ENCODE measurements around the gene CNOT4. TPM values are rescaled to one million over a fixed set of nuclear protein-coding genes. Genes with fewer than 3 reads are reported as not detected.
"Not testable (repeated sequence)": the region's sequence is repeated elsewhere in the genome, so short reads cannot be mapped to it uniquely, and the experiment has no call there.

CNOT4 gene
- total RNA-seq, 2 experiments from 2014 or later = 17.7 to 22.6 TPM

DNA sequence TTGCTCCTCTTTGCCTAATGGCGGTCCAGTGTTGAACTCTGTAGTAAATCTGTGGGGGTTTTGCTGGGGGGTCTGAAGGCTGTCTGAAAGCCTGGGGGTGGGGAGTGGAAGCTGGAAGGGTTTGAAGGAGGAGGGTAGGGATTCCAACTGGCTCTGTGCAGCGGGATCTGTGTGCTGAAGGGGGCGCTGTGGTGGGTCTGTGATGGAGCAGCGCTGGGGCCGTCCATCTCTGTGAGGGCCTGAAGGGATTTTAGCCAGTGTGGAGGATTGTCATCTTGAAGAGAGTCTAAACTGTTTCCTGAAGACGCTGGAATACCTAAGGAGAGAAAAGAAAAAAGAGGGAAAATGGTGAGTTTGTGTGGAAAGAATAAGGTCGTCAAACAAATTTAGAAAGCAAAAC is 147.0 kb downstream of the CNOT4 start:
- intact Hi-C loops (cut with DNase I, micrococcal nuclease) = no loop called here
- ChIA-PET POLR2A (no interaction called here), CTCF (interaction anchor here (1.0 to 1.3 kb wide), 2 partner anchors 32 to 84 kb away, joined by 3 to 4 read pairs; no protein-coding TSS in a partner anchor)
- DNase-seq (no peak), ATAC-seq (no peak)
- Mint-ChIP-seq H3K4me1 (no peaks in the 10 kb centered on the region), H3K27ac (no peak overlapping the region), H3K4me3 (no peak overlapping the region), H3K9me3 (ENCODE audit: low read depth) (no peaks in the 10 kb centered on the region), H3K27me3 (no peaks in the 10 kb centered on the region), H3K36me3 (ENCODE audit: low read depth) (peaks cover 21% of the 10 kb centered on the region)

DNA sequence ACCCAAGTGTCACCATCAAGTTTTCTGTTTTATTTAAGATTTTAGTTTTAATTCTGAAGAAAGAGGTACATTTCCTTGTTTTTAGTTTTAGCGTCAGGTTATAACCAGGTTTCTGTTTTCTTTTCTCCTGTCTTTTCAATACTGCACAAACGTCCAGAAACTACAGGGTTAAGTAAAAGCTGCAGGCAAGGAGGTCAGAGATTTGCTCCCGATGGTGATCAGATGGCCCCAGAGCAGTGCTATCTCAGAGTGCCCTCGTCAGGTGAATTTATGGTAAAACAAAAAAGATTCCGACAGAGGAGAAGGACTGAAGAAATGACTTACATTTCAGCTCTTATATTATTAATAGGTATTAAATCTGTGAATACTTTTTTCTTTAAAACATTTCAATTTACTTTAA is 148.1 kb downstream of the CNOT4 start:
- DNase-seq (no peak), ATAC-seq (no peak)
- Mint-ChIP-seq H3K27me3 (no peaks in the 10 kb centered on the region), H3K36me3 (ENCODE audit: low read depth) (peaks cover 21% of the 10 kb centered on the region), H3K4me3 (no peak overlapping the region), H3K9me3 (ENCODE audit: low read depth) (no peaks in the 10 kb centered on the region), H3K27ac (no peak overlapping the region), H3K4me1 (no peaks in the 10 kb centered on the region)
- ChIA-PET CTCF (interaction anchor here (1.0 kb wide), 1 partner anchor 81 kb away, joined by 3 read pairs; no protein-coding TSS in a partner anchor), POLR2A (no interaction called here)
- intact Hi-C loops (cut with DNase I, micrococcal nuclease) = no loop called here

DNA sequence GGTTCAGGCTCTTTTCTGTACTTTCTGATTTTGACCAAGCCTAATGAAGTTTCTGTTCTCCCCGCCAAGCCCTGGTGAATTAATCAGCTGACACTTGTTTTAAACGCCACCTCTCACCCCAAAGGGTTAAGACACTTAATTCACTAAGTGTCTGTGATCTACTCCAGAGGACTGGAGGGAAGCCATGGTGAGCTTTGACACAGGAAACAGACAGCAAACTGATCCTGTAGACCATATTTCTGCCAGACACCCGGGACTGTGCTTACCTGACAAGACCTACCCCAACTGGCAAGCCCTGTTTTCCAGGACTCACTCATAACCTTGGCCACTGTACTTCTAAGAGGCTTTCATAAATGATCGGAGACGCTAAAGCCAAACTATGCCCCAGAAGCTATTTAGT is 150.3 kb downstream of the CNOT4 start:
- ATAC-seq = no peak
- POLR2A ChIA-PET = no interaction called here
- H3K27me3 Mint-ChIP-seq = no peaks in the 10 kb centered on the region
- CTCF ChIA-PET = no interaction called here
- peaks cover 21% of the 10 kb centered on the region for H3K36me3 Mint-ChIP-seq (ENCODE audit: low read depth)
- H3K4me3 Mint-ChIP-seq = no peak overlapping the region
- no peaks in the 10 kb centered on the region for H3K9me3 Mint-ChIP-seq (ENCODE audit: low read depth)
- intact Hi-C loops (cut with DNase I, micrococcal nuclease) = no loop called here
- DNase-seq = no peak
- no peak overlapping the region for H3K27ac Mint-ChIP-seq
- H3K4me1 Mint-ChIP-seq = no peaks in the 10 kb centered on the region

DNA sequence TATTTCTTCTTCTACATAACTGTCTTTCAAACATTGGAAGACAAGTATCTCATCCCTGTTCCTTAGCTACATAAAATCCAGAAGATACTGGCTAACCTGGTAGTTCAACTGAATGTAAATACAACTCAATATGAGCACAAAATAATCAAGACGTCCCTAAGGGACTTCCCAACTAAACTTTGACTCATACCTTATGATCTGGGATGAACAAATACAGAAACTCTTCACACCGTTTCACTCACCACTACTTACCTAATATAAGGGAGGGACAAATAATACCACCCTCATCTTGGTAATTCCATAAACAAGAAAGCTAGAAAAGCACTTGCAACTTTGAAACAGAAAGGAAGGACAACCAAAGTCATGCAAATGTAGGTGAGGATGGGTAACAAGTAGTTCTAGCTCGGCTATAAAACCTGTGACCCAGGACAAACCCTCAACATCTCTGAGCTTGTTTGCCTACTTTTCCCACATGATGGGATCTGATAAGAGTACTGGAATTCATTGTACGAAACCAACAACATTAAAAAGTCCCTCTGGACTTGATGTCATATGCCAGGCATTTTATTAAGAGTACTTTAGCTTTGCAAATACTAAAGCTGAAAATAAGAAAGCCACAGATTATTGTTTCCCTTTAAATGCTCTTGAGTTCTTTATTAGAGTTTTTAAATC is 154.4 kb downstream of the CNOT4 start:
- POLR2A ChIA-PET = no interaction called here

DNA sequence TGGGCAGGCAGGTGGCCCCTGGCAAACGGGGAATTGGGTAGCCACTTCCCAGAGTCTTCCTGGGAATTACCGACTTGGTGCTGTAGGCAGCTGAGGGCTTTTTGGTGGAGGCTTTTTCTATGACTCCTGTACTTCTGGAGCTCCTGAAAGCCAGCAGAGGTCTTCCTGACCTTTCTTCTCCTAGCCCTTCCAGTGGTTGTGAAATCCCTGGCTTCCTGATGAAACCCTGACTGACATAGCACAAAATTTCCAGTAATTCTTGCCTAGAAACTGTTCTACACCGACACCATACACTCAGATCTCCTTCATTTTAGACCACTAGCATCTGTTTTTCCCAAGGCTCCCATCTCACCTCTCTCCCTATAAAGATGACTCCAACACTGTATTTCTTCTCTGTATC is 156.1 kb downstream of the CNOT4 start:
- ChIA-PET CTCF (interaction anchor here (0.7 to 1.9 kb wide), 4 partner anchors 18 to 114 kb away, joined by 3 to 6 read pairs (median 4); no protein-coding TSS in a partner anchor), POLR2A (no interaction called here)
- Mint-ChIP-seq H3K4me3 (no peak overlapping the region), H3K36me3 (ENCODE audit: low read depth) (no peaks in the 10 kb centered on the region), H3K4me1 (no peaks in the 10 kb centered on the region), H3K27ac (no peak overlapping the region), H3K27me3 (peaks cover 2% of the 10 kb centered on the region), H3K9me3 (ENCODE audit: low read depth) (no peaks in the 10 kb centered on the region)
- ATAC-seq (no peak), DNase-seq (no peak)
- intact Hi-C loops (cut with DNase I, micrococcal nuclease) = no loop called here

More for the DNA sequence above, 154.4 kb downstream of the CNOT4 start:
- no peak overlapping the region for H3K27ac Mint-ChIP-seq
- H3K9me3 Mint-ChIP-seq (ENCODE audit: low read depth) = no peaks in the 10 kb centered on the region
- intact Hi-C loops (cut with DNase I, micrococcal nuclease) = no loop called here
- no peak for ATAC-seq
- H3K36me3 Mint-ChIP-seq (ENCODE audit: low read depth) = no peaks in the 10 kb centered on the region
- DNase-seq = no peak
- no peaks in the 10 kb centered on the region for H3K4me1 Mint-ChIP-seq
- H3K4me3 Mint-ChIP-seq = no peak overlapping the region
- CTCF ChIA-PET = interaction anchor here (0.8 to 1.6 kb wide), 4 partner anchors 14 to 80 kb away, joined by 4 to 7 read pairs (median 4); no protein-coding TSS in a partner anchor
- peaks cover 2% of the 10 kb centered on the region for H3K27me3 Mint-ChIP-seq

DNA sequence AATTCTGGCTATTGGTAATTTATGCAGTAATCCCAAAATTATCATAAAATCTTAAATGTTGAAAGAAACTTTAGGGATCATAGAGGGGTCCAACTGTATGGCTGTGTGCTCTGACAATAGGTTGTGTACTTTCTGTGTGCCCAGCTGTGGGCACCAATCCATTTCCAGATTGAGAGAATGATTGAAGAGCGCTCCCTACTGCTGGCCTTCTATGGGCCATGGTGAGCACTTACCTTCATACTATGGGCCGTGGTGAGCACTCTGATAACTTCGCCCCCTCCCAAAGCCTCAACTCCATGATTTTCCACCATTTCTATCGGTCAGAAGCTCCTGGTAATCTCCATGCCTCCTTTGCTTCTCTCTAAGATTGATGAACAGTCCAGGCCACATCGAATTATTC is 157.6 kb downstream of the CNOT4 start:
- Mint-ChIP-seq H3K27me3 (peaks cover 2% of the 10 kb centered on the region), H3K4me1 (no peaks in the 10 kb centered on the region), H3K27ac (no peak overlapping the region), H3K4me3 (no peak overlapping the region), H3K36me3 (ENCODE audit: low read depth) (no peaks in the 10 kb centered on the region), H3K9me3 (ENCODE audit: low read depth) (no peaks in the 10 kb centered on the region)
- POLR2A ChIA-PET = no interaction called here
- ATAC-seq = no peak
- CTCF ChIA-PET = interaction anchor here (1.9 kb wide), 1 partner anchor 71 kb away, joined by 6 read pairs; no protein-coding TSS in a partner anchor
- no peak for DNase-seq
- intact Hi-C loops (cut with DNase I, micrococcal nuclease) = no loop called here

DNA sequence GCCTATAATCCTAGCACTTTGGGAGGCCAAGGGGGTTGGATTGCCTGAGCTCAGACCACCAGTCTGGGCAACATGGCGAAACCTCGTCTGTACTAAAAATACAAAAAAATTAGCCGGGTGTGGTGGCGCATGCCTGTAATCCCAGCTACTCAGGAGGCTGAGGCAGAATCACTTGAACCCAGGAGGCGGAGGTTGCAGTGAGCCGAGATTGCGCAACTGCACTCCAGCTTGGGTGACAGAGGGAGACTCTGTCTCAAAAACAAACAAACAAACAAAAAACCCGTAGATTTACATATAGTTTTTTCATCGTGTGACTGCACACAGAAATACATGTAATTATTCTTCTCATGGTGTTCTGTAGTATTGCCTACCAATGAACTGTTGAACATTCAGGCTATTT is 158.8 kb downstream of the CNOT4 start:
- H3K9me3 Mint-ChIP-seq (ENCODE audit: low read depth); intact Hi-C loops (cut with DNase I, micrococcal nuclease); H3K36me3 Mint-ChIP-seq (ENCODE audit: low read depth); ATAC-seq; POLR2A ChIA-PET; H3K4me3 Mint-ChIP-seq; H3K4me1 Mint-ChIP-seq; H3K27me3 Mint-ChIP-seq; CTCF ChIA-PET; DNase-seq; H3K27ac Mint-ChIP-seq: not testable (repeated sequence)

DNA sequence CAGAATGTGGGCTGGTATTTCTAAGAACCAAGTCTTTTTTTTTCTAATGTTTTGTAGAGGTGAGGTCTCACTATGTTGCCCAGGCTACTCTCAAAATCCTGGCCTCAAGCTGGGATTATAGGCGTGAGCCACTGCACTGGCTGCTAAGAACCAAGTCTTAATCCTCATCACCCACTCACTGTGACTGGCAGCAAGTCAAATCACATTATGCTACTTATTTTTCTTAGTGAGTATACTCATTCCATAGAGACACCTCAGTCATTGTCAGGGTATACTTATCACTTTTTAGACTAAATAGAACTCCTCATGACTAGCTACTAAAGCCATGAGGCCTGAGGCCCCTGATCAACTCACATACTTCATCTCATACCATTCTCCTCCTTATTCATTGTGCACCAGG is 160.2 kb downstream of the CNOT4 start:
- Mint-ChIP-seq H3K9me3 (ENCODE audit: low read depth) (no peaks in the 10 kb centered on the region), H3K27me3 (peaks cover 2% of the 10 kb centered on the region), H3K4me3 (no peak overlapping the region), H3K36me3 (ENCODE audit: low read depth) (no peaks in the 10 kb centered on the region), H3K27ac (no peak overlapping the region), H3K4me1 (no peaks in the 10 kb centered on the region)
- POLR2A ChIA-PET = no interaction called here
- ATAC-seq (no peak), DNase-seq (no peak)
- intact Hi-C loops (cut with DNase I, micrococcal nuclease) = no loop called here
- CTCF ChIA-PET = interaction anchor here (0.6 to 1.1 kb wide), 2 partner anchors 8 to 69 kb away, joined by 3 to 8 read pairs; no protein-coding TSS in a partner anchor

DNA sequence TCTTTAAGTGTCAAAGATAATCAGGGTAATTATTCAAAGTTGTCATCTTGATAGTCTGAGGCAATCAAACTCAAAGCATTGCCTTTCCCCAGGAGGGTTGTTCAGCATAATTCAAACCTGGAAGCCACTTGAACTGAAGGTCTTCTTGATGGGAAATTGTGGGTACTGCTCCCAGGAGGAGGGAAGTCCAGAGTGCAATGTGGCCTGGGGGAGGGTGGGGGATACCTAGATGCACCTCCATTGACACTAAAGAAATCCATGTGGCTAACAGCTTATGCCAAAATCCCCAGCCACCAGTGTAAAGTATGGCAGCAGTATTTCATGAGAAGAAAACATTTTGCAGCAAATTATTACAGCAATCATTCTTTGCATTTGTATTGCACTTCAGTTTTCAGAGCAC is 161.4 kb downstream of the CNOT4 start:
- no peak overlapping the region for H3K27ac Mint-ChIP-seq
- no peaks in the 10 kb centered on the region for H3K9me3 Mint-ChIP-seq (ENCODE audit: low read depth)
- H3K4me3 Mint-ChIP-seq = no peak overlapping the region
- DNase-seq (no peak), ATAC-seq (no peak)
- H3K36me3 Mint-ChIP-seq (ENCODE audit: low read depth) = no peaks in the 10 kb centered on the region
- CTCF ChIA-PET = interaction anchor here (0.6 kb wide), 2 partner anchors 136 to 171 kb away, joined by 3 read pairs; no protein-coding TSS in a partner anchor
- H3K4me1 Mint-ChIP-seq = no peaks in the 10 kb centered on the region
- intact Hi-C loops (cut with DNase I, micrococcal nuclease) = no loop called here
- POLR2A ChIA-PET = no interaction called here
- no peaks in the 10 kb centered on the region for H3K27me3 Mint-ChIP-seq

DNA sequence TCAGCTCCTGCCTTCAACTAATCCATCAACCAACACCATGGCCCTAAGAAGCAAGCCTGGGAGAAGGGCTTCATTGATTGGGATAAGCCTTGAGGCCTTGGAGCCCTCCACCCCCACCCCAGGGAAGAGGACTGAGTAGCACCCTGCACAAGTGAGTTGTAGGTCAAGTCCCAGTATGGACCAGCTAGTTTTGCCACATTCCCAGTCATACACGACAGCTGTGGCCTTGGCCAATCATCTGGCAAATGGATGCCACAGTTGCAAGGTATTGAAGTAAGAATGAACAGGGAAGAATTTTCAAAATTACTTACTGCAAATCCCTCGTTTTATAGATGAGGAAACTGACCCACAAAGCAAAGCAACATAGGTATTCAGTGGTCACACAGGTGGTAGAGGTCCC is 166.5 kb downstream of the CNOT4 start:
- no peaks in the 10 kb centered on the region for H3K4me1 Mint-ChIP-seq
- no peak for DNase-seq
- CTCF ChIA-PET = interaction anchor here (3.7 kb wide), 1 partner anchor 68 kb away, joined by 15 read pairs; no protein-coding TSS in a partner anchor
- no peak overlapping the region for H3K4me3 Mint-ChIP-seq
- POLR2A ChIA-PET = no interaction called here
- H3K27ac Mint-ChIP-seq = no peak overlapping the region
- no peaks in the 10 kb centered on the region for H3K36me3 Mint-ChIP-seq (ENCODE audit: low read depth)
- no peaks in the 10 kb centered on the region for H3K27me3 Mint-ChIP-seq
- intact Hi-C loops (cut with DNase I, micrococcal nuclease) = no loop called here
- no peaks in the 10 kb centered on the region for H3K9me3 Mint-ChIP-seq (ENCODE audit: low read depth)
- no peak for ATAC-seq

DNA sequence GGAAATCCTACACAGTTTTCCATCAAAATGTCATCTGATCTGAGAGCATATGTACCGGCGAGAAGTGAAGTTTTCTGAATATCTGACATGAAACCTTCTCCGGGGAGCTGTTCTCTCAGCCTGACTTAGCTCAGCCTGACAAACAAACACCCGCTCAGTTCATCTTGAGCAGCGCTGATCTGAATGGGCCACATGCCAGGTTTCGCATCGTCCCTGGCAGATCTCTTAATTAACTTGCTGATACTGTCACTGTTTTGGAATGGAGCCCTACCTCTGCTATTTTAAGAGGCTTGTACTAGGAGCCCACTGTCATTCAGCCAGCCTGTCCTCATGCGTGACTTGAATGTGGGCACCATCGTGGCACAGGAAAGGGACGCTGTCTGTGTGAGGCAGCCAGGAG is 167.0 kb downstream of the CNOT4 start:
- Mint-ChIP-seq H3K4me3 (no peak overlapping the region), H3K36me3 (ENCODE audit: low read depth) (no peaks in the 10 kb centered on the region), H3K4me1 (no peaks in the 10 kb centered on the region), H3K27ac (no peak overlapping the region), H3K27me3 (no peaks in the 10 kb centered on the region), H3K9me3 (ENCODE audit: low read depth) (no peaks in the 10 kb centered on the region)
- DNase-seq = no peak
- no peak for ATAC-seq
- intact Hi-C loops (cut with DNase I, micrococcal nuclease) = no loop called here
- ChIA-PET POLR2A (no interaction called here), CTCF (interaction anchor here (3.7 kb wide), 1 partner anchor 67 kb away, joined by 15 read pairs; no protein-coding TSS in a partner anchor)

DNA sequence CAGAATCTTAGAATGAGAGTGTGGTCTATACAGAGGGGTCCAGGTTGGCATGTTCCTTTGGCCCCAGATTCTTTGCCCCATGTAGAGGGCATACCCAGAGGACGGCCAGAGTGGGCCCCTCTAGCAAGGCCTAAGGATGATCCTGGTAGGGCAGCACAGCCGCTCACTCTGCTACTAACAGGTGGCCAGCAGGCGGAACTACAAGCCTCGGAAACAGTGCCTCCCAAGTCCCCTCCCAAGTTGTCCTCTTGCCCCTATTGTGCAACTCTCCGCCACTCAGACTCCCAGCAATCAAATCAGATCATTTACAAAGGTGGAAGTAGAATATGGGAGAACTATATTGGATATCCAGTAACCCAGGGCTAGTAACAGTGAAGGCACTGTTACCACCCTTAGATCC is 168.9 kb downstream of the CNOT4 start:
- no peak for ATAC-seq
- intact Hi-C loops (cut with DNase I, micrococcal nuclease) = no loop called here
- Mint-ChIP-seq H3K36me3 (ENCODE audit: low read depth) (no peaks in the 10 kb centered on the region), H3K9me3 (ENCODE audit: low read depth) (no peaks in the 10 kb centered on the region), H3K27ac (no peak overlapping the region), H3K4me1 (no peaks in the 10 kb centered on the region), H3K4me3 (no peak overlapping the region), H3K27me3 (no peaks in the 10 kb centered on the region)
- POLR2A ChIA-PET = no interaction called here
- CTCF ChIA-PET = interaction anchor here (0.7 to 3.7 kb wide), 3 partner anchors 60 to 328 kb away, joined by 3 to 15 read pairs (median 4); no protein-coding TSS in a partner anchor
- no peak for DNase-seq
